Effector memory CD8-positive, alpha-beta T cell (primary cell): ENCODE results near the gene ZFP14.
"Not testable (repeated sequence)": the region's sequence is repeated elsewhere in the genome, so short reads cannot be mapped to it uniquely, and the experiment has no call there.

ENCODE experiments used
- ATAC-seq: fragments of 150-1000 bp; cut with Tn5 transposase; replicated peaks from 2 replicates; pipeline ENCODE4 v1.10.0; 2021; ENCODE audit warnings: mild to moderate bottlenecking, moderate library complexity
- DNase-seq, 3 experiments: peaks; one replicate each; pipeline ENCODE4 v3.0.0; 2021
- H3K27ac Mint-ChIP-seq, 2 donors: one replicate each; pipeline ENCODE4 v1.8.0; 2022; ENCODE audit warnings: mild to moderate bottlenecking in 2 of 2, mixed read lengths in 2 of 2, moderate library complexity in 2 of 2
- H3K27me3 Mint-ChIP-seq, 2 donors: one replicate each; pipeline ENCODE4 v1.8.0; 2022; ENCODE audit warnings: mixed read lengths in 2 of 2
- H3K36me3 Mint-ChIP-seq: one replicate; pipeline ENCODE4 v1.8.0; 2022; ENCODE audit warnings: mild to moderate bottlenecking, moderate library complexity, mixed read lengths; ENCODE audit not compliant: insufficient read depth
- H3K4me1 Mint-ChIP-seq, 2 donors: one replicate each; pipeline ENCODE4 v1.8.0; 2022; ENCODE audit warnings: low read depth in 2 of 2, mixed read lengths in 2 of 2
- H3K4me3 Mint-ChIP-seq, 2 donors: one replicate each; pipeline ENCODE4 v1.8.0; 2022; ENCODE audit warnings: mild to moderate bottlenecking in 2 of 2, mixed read lengths in 2 of 2, moderate library complexity in 2 of 2
- H3K9me3 Mint-ChIP-seq, 2 donors: one replicate each; pipeline ENCODE4 v1.8.0; 2022; ENCODE audit warnings: mixed read lengths in 2 of 2

ZFP14 gene

DNA sequence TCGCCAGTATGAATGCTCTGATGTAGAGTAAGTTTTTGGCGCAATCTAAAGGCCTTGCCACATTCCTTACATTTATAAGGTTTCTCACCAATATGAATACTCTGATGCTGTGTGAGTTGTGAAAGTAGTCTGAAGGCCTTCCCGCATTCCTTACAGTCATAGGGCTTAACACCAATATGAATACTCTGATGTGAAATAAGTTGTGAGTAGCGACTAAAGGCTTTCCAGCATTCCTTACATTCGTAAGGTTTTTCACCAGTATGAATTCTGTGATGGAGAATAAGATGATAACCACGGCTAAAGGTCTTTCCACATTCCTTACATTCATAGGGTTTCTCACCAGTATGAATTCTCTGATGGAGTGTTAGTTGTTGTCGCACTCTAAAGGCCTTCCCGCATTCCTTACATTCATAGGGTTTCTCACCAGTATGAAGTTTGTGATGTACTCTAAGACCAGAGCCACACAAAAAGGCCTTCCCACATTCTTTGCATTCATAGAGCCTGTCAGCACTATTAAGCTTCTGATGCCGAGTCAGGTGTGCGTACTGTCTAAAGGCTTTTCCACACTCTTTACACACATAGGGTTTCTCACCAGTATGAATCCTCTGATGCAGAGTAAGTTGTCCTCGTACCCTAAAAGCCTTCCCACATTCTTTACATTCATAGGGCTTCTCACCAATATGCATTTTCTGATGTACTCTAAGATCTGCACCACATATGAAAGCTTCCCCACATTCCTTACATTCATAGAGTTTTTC lies 14.1 kb upstream of the ZFP14 start:
- Mint-ChIP-seq H3K27me3 (no peaks in the 10 kb centered on the region), H3K4me3 (no peak overlapping the region), H3K9me3 (peaks cover 16 to 37% of the 10 kb centered on the region in 2 donors), H3K4me1 (no peaks in the 10 kb centered on the region), H3K27ac (no peak overlapping the region), H3K36me3 (peaks cover 12% of the 10 kb centered on the region)
- DNase-seq (no peak), ATAC-seq (no peak)

GRCh38 chr19:36379510-36379819 lies 464 bp upstream of the ZFP14 start:
- no peaks in the 10 kb centered on the region for H3K27me3 Mint-ChIP-seq
- no peak for ATAC-seq
- H3K36me3 Mint-ChIP-seq = peaks cover 25% of the 10 kb centered on the region
- H3K9me3 Mint-ChIP-seq = no peaks in the 10 kb centered on the region
- peaks cover 19 to 23% of the 10 kb centered on the region in 2 donors for H3K4me1 Mint-ChIP-seq
- H3K4me3 Mint-ChIP-seq = peak overlapping the region; percentile 97
- peak overlapping the region; percentile 97 to 98 for H3K27ac Mint-ChIP-seq
- DNase-seq = no peak

DNA sequence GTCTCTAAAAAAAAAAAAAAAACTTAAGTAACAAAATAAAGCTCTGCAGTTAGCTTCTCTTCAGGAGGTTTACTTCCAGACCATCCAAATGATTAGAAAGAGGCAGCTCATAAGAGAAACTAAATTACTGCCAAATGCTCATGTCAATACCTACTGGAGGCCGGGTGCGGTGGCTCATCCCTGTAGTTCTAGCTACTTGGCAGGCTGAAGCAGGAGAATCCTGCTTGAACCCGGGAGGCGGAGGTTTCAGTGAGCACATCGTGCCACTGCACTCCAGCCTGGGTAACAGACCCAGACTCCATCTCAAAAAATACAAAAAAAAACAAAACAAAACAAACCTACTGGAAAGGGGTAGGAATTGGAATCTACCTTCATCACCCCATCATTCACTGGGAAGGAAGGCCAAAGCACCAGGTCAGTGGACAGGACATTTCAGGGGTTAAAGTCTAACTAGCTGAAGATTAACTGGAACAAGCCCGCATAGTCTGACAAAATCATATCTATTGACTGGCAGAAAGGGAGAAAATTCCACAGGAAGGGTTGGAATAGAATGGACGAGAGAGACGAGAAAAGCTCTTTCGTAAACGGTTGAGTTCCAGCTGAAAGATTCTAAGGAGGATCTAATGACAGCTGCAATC lies 1.3 kb downstream of the ZFP14 start:
- peak overlapping the region; percentile 97 for H3K4me3 Mint-ChIP-seq
- no peak for DNase-seq
- no peaks in the 10 kb centered on the region for H3K9me3 Mint-ChIP-seq
- peak overlapping the region; percentile 97 to 98 for H3K27ac Mint-ChIP-seq
- peaks cover 19 to 28% of the 10 kb centered on the region in 2 donors for H3K4me1 Mint-ChIP-seq
- peaks cover 37% of the 10 kb centered on the region for H3K36me3 Mint-ChIP-seq
- ATAC-seq = no peak
- H3K27me3 Mint-ChIP-seq = no peaks in the 10 kb centered on the region

DNA sequence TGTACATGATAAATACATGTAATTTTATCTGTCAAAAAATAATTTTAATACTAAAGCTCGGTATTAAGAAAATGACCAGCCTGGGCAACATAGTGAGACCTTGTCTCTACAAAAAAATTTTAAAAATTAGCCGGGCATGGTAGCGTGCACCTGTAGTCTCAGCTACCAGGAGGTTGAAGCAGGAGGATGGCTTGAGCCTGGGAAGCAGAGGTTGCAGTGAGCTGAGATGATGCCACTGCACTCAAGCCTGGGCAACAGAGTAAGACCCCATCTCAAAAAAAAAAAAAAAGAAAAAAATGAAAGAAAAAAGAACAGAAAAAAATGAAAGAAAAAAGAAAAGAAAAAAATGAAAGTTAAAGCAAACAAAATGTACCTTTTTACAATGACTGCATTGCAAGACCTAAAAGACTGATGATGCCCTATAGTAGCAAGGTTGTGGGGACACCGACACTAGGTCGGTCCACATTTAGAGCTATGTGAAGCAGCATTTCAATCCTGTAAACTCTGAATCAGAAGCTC lies 5.3 kb downstream of the ZFP14 start:
- Mint-ChIP-seq H3K27ac (no peak overlapping the region), H3K4me1 (peaks cover 21 to 27% of the 10 kb centered on the region in 2 donors), H3K27me3 (no peaks in the 10 kb centered on the region), H3K9me3 (peaks cover 0 to 1% of the 10 kb centered on the region in 2 donors), H3K36me3 (peaks cover 29% of the 10 kb centered on the region), H3K4me3 (no peak overlapping the region)
- no peak for ATAC-seq
- no peak for DNase-seq

DNA sequence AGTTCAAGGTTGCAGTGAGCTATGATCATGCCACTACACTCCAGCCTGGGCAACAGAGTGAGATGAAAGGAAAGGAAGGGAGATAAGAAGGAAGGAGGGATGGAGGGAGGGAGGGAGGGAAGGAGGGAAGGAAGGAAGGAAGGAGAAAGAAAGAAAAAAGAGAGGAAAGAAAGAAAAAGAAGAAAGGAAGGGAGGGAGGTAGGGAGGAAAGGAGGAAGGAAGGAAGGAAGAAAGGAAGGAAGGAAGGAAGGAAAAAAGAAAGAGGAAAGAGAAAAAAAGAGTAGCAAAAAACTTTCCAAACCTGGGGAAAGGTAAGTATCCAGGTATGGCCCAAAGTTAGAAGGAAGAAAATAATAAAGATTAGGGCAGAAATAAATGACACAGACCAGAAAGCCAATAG lies 7.1 kb downstream of the ZFP14 start:
- no peaks in the 10 kb centered on the region for H3K27me3 Mint-ChIP-seq
- peaks cover 6 to 14% of the 10 kb centered on the region in 2 donors for H3K4me1 Mint-ChIP-seq
- peaks cover 37% of the 10 kb centered on the region for H3K36me3 Mint-ChIP-seq
- no peak overlapping the region for H3K4me3 Mint-ChIP-seq
- DNase-seq (no peak), ATAC-seq (no peak)
- H3K9me3 Mint-ChIP-seq = peaks cover 0 to 1% of the 10 kb centered on the region in 2 donors
- H3K27ac Mint-ChIP-seq = no peak overlapping the region

- Mint-ChIP-seq H3K4me3 (no peak overlapping the region), H3K27me3 (no peaks in the 10 kb centered on the region), H3K36me3 (peaks cover 76% of the 10 kb centered on the region), H3K9me3 (no peaks in the 10 kb centered on the region), H3K4me1 (peaks cover 0 to 2% of the 10 kb centered on the region in 2 donors), H3K27ac (no peak overlapping the region)
- no peak for ATAC-seq
- DNase-seq = no peak
These were observed 15.2 kb downstream of the ZFP14 start for GRCh38 chr19:36363845-36364244.

DNA sequence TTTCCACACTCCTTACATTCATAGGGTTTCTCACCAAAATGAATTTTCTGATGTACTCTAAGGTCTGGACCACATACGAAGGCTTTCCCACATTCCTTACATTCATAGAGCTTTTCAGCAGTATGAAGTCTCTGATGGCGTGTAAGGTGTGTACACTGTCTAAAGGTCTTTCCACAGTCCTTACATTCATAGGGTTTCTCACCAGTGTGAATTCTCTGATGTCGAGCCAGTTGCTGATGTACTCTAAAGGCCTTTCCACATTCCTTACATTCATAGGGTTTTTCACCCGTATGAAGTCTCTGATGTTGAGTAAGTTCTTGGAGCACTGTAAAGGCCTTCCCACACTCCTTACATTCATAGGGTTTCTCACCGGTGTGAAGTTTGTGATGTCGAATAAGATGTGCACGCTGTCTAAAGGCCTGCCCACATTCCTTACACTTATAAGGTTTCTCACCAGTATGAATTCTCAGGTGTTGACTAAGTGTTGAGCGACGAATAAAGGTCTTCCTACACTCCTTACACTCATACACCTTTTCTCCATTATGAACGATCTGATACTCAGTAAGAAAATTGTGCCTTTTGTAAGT lies 38.1 kb downstream of the ZFP14 start:
- Mint-ChIP-seq H3K4me1 (no peaks in the 10 kb centered on the region), H3K4me3 (no peak overlapping the region), H3K9me3 (peaks cover 3 to 18% of the 10 kb centered on the region in 2 donors), H3K27me3 (no peaks in the 10 kb centered on the region), H3K36me3 (peaks cover 4% of the 10 kb centered on the region), H3K27ac (no peak overlapping the region)
- DNase-seq = no peak
- no peak for ATAC-seq

- ATAC-seq = peak; percentile 99
- Mint-ChIP-seq H3K27me3 (no peaks in the 10 kb centered on the region), H3K4me1 (peaks cover 10% of the 10 kb centered on the region in 2 donors), H3K9me3 (peaks cover 0 to 16% of the 10 kb centered on the region in 2 donors), H3K27ac (peak overlapping the region; percentile 69 to 85), H3K4me3 (peak overlapping the region; percentile 83 to 84), H3K36me3 (no peaks in the 10 kb centered on the region)
- peak; percentile 59 to 74 (median 63) for DNase-seq
These were observed 47.4 kb downstream of the ZFP14 start for GRCh38 chr19:36331353-36332228.

DNA sequence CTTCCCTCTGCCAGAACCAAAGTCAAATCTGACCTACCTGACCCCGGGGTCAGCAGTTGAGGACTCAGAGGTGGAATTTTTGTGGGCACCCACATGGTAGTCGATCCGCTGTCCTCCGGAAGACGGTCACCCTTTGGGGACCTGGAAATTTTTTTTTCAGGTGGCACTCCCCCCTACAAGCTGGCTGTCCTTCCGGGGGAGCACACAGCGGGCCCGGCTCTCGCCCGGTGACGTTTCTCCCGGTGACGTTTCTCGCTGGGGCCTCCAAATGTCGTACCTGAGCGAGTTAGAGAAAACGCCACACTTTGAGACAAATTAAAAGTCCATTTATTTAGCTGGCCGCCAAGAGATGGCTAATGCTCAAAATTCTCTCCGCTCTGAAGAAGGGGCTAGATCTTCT lies 48.8 kb downstream of the ZFP14 start:
- Mint-ChIP-seq H3K36me3 (no peaks in the 10 kb centered on the region), H3K4me1 (peaks cover 10% of the 10 kb centered on the region in 2 donors), H3K27ac (no peak overlapping the region), H3K9me3 (peaks cover 0 to 16% of the 10 kb centered on the region in 2 donors), H3K27me3 (no peaks in the 10 kb centered on the region), H3K4me3 (peak overlapping the region in 1 of 2 donors; percentile 84)
- ATAC-seq (no peak), DNase-seq (no peak)

DNA sequence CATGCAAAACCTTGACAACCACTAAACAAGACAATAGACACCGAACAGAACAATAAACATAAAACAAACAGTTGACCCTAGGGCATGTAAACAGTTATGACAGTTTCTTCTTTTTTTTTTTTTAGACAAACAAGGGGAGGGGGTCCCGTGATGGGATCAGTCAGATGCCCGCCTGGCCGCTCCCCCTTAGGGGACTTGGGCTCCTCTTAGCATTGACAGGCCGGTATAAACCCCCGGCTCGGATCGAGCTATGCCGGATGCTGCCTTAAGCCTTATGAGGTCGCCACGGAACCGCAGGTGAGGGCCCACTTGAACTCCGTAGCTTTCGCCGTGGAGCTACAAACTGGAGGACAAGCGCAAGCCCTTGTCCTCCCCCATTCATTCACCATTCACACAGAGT lies 49.5 kb downstream of the ZFP14 start:
- Mint-ChIP-seq H3K9me3 (peaks cover 0 to 21% of the 10 kb centered on the region in 2 donors), H3K4me3 (peak overlapping the region in 1 of 2 donors; percentile 63), H3K27ac (peak overlapping the region in 1 of 2 donors; percentile 47), H3K4me1 (peaks cover 10% of the 10 kb centered on the region in 2 donors)
- not testable (repeated sequence) for DNase-seq, H3K27me3 Mint-ChIP-seq, ATAC-seq, H3K36me3 Mint-ChIP-seq

GRCh38 chr19:36326649-36327048 lies 52.4 kb downstream of the ZFP14 start:
- not testable (repeated sequence) for DNase-seq, ATAC-seq, H3K4me1 Mint-ChIP-seq, H3K27me3 Mint-ChIP-seq, H3K4me3 Mint-ChIP-seq, H3K36me3 Mint-ChIP-seq, H3K27ac Mint-ChIP-seq
- peaks cover 0 to 13% of the 10 kb centered on the region in 2 donors for H3K9me3 Mint-ChIP-seq

DNA sequence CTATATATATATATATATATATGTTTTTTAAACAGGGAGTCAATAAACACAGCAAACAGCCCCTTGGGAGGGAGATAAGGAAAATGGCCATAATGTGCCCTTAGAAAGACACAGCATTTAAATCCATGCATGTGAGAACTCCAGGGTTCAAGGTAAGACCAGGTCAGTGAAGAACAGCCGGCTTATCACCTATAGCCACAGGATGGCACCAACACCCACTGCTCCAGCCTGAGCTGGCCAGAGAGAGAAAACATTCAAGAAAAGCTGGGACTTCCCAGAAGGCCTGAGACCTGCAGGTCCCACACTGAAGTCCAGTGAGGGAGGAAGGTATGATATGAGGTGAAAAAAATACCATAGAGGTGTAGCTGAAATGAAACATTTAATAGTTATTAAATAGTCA lies 63.8 kb downstream of the ZFP14 start:
- not testable (repeated sequence) for H3K27me3 Mint-ChIP-seq, H3K4me3 Mint-ChIP-seq, DNase-seq, H3K4me1 Mint-ChIP-seq, H3K9me3 Mint-ChIP-seq, H3K36me3 Mint-ChIP-seq, H3K27ac Mint-ChIP-seq, ATAC-seq

DNA sequence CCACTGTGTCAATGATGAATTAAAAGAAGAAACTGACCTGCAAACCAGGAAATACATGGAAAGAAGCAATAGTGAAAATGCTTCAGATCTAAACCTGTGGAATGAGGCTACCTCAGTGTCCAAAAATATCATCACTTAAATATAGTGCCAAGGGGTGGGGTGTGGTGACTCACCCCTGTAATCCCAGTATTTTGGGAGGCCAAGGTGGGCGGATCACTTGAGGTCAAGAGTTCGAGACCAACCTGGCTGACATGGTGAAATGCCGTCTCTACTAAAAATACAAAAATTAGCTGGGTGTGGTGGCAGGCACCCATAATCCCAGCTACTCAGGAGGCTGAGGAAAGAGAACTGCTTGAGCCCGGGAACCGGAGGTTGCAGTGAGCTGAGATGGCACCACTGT lies 64.9 kb downstream of the ZFP14 start:
- H3K4me3 Mint-ChIP-seq, H3K27ac Mint-ChIP-seq, H3K9me3 Mint-ChIP-seq, ATAC-seq, H3K4me1 Mint-ChIP-seq, H3K27me3 Mint-ChIP-seq, DNase-seq, H3K36me3 Mint-ChIP-seq: not testable (repeated sequence)
